ENCODE data around the gene SLC11A1.

DNA sequence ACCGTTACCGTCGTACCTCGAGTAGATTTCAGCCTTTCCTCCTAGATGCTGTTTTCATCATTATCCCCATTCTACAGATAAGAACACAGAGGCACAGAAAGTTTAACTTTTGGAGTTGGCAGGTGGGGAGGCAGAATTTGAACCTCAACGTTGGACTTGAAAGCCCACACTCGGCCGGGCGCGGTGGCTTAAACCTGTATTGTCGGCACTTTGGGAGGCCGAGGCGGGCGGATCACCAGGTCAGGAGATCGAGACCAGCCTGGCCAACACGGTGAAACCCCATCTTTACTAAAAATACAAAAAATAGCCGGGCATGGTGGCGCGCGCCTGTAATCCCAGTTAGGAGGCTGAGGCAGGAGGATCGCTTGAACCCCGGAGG is 13.9 kb upstream of the SLC11A1 start:
- TF ChIP-seq, protein P1, sequence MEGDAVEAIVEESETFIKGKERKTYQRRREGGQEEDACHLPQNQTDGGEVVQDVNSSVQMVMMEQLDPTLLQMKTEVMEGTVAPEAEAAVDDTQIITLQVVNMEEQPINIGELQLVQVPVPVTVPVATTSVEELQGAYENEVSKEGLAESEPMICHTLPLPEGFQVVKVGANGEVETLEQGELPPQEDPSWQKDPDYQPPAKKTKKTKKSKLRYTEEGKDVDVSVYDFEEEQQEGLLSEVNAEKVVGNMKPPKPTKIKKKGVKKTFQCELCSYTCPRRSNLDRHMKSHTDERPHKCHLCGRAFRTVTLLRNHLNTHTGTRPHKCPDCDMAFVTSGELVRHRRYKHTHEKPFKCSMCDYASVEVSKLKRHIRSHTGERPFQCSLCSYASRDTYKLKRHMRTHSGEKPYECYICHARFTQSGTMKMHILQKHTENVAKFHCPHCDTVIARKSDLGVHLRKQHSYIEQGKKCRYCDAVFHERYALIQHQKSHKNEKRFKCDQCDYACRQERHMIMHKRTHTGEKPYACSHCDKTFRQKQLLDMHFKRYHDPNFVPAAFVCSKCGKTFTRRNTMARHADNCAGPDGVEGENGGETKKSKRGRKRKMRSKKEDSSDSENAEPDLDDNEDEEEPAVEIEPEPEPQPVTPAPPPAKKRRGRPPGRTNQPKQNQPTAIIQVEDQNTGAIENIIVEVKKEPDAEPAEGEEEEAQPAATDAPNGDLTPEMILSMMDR (tag by site-specific recombination; IDR thresholded peaks at IDR 0.05) = no peak
- TF ChIP-seq, protein P2, sequence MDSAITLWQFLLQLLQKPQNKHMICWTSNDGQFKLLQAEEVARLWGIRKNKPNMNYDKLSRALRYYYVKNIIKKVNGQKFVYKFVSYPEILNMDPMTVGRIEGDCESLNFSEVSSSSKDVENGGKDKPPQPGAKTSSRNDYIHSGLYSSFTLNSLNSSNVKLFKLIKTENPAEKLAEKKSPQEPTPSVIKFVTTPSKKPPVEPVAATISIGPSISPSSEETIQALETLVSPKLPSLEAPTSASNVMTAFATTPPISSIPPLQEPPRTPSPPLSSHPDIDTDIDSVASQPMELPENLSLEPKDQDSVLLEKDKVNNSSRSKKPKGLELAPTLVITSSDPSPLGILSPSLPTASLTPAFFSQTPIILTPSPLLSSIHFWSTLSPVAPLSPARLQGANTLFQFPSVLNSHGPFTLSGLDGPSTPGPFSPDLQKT (IDR thresholded peaks at IDR 0.05; ENCODE audit: borderline replicate concordance, low read depth, low read length) = no peak
- TF ChIP-seq ZNF350 (tag by site-specific recombination; IDR thresholded peaks at IDR 0.05) = no peak
- TF ChIP-seq YY1 (tag by site-specific recombination; IDR thresholded peaks at IDR 0.05) = no peak
- TF ChIP-seq SP2 (tag by site-specific recombination; IDR thresholded peaks at IDR 0.05) = no peak
- no peak for TF ChIP-seq ZNF561 (tag by site-specific recombination; IDR thresholded peaks at IDR 0.05; ENCODE audit: borderline replicate concordance)
- TF ChIP-seq ZNF433 (tag by site-specific recombination; IDR thresholded peaks at IDR 0.05; ENCODE audit: low read depth) = no peak
- TF ChIP-seq ZNF155 (tag by site-specific recombination; IDR thresholded peaks at IDR 0.05) = no peak
- no peak for TF ChIP-seq MYNN (tag by site-specific recombination; IDR thresholded peaks at IDR 0.05; ENCODE audit: borderline replicate concordance)
